8988T (cell line): ENCODE data around the gene RAB6B.

ENCODE experiments used
- DNase-seq: peaks from one replicate; pipeline ENCODE4 v3.0.0; 2011

RAB6B gene

GRCh38 chr3:133930341-133930933 lies 34.8 kb upstream of the RAB6B start:
- DNase-seq = no peak

GRCh38 chr3:133928903-133929607 lies 33.4 kb upstream of the RAB6B start:
- no peak for DNase-seq

DNA sequence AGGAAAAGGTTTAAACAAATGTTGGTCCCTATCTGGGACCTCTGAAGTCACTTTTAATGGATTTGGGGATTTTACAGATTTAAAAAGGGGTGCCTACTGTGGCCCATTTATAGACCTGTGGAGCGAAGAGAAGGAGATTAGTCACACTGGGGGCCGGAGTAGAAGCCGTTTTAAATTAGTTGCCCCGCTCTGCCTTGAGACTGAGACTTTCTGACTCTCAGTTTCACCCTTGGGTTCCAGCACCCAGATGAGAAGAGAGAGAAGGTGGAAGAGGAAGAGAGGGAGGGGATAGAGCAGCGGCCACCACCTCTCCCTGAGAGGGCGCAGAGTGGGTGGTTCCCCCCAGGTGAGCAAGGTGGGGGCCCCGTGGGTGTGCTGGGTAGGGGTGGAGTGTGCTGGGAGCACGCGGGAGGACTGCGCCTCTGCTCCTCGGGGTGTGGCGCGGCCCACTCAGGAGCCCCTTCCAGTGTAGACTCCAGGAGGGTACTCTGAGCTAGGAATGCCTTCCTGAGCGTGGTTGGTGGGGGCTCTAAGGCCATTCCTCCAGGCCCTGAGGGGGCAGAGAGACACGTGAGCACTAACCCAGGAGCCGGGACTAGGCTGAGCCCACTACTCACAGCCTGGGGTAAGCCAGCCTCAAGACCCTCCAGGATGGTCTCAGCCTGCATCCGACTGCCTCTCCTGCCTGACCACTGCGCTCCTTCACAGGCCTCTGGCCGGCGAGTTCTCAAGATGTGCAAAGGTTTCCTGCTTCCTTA lies 32.6 kb upstream of the RAB6B start:
- no peak for DNase-seq

DNA sequence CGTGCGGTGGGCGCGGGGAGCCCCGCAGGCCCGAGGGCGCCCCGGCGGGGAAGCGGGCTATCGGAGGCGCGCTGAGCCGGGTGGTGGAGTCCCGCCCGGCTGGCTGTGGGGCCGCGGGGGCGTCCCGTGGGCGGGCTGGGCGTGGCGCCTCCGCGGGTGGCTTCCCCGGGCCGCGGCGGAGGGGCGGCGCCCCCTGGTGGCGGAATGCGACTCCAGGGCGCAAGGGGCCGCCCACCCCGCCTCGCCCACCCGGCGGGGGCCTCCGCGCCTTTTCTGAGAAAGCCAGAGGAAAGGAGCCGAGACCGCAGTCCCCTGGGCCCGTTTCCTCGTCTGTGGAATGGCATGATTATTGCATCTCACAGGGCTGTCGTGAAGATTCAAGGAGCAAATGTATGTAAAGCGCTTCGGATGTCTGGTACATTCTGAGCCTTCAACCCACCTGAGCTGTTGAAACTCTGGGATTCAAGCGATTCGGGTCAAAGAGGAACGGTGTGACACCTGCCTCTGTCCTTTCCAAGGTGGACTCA lies 31.9 kb upstream of the RAB6B start:
- peak; percentile 75 for DNase-seq

GRCh38 chr3:133926736-133927539 lies 31.3 kb upstream of the RAB6B start:
- DNase-seq = no peak

- no peak for DNase-seq
These were observed 30.5 kb upstream of the RAB6B start for GRCh38 chr3:133925960-133926735.

DNA sequence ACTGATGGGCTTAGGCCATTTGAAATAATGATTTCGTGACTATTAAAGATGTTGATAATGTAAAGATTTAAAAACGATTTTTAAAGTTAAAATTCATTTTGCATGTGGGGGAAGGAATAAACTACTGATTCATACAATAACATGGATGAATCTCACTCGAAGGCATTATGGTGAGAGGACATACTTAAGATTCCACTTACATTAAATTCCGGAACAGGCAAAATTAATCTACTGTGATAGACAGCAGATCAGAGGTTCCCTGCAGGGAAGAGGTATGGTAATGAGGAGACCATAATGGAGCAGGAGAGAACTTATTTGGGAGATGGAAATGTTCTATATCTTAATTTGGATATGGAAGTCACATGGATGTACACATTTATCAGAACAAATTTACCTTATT lies 28.4 kb upstream of the RAB6B start:
- no peak for DNase-seq

GRCh38 chr3:133921592-133921991 lies 25.9 kb upstream of the RAB6B start:
- no peak for DNase-seq

- DNase-seq = no peak
These were observed 21.5 kb upstream of the RAB6B start for GRCh38 chr3:133917144-133917543.

DNA sequence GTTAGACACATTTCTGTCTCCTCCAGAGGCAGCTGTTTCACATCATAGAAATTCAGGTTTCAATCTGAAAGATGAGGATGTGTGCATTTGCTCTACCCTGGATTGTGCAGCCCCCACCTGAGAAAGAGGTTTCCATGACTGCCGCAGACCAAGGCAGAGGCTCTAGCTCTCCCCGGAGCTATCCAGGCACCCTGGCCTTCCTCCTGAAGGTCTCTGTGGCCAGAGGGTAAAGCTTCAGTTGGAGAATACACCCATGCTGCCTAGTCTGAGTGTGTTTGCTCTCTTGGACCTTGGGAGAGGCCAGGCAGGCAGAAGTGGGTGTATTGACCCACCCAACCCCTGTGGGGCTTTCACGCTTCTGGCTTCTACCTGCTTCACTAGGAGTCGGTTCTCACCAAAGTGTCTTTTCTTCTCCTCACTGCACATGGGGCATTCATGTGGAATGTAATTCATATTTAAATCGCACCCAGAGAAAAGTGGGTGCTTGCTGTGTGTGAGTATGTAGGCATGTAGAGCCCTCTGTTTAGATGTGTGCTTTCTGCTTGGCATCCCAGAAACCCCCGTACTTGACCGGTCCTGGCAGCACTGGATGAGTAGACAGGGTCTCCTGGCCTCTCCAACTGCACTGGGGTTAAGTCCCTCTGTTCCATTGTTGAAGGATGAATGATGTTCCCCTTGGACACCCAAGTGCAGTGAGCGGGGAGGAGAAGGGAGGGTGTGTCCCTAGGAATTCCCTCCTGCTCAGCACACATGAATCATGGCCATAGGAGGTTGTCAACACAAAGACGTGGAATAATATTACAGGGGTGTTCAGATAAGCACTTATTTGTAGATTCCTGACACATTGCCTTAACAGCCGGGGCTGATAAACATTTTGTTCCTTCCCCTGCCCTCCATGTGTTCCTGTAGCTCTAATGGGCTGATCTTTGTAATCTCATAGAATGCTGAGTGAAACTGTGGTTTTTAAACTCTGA lies 20.3 kb upstream of the RAB6B start:
- no peak for DNase-seq

DNA sequence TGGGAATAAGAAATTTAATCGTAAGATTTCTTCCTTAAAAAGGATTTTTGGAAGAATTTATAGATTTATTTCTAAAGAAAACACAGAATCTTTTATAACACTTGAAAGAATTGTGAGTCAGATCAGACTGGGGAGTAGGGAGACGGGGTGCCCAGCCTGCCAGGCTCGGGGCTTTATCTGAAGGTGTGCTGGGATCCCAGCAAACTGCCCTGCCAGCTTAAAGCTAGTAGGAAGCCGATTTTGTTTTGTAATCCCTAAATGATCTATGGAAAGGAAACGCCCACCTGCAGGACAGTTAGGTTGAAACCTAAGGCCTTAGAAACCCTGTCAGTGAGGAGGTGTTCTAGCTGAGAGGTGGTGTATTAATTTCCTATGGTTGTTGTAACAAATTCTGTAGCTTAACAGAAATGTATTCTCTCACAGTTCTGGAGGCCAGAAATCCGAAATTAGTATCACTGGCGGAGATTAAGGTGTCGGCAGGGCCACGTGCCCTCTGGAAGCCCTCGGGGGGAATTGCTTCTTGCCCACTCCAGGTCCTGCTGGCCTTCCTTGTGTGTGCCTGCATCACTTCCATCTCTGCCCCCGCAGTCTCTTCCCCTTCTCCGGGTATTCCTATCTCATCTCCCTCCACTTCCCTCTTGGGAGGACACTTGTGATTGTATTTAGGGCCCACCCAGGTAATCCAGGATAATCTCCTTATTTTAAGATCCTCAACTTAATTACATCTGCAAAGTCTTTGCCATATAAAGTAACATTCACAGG lies 19.3 kb upstream of the RAB6B start:
- DNase-seq = no peak

- no peak for DNase-seq
These were observed 14.7 kb upstream of the RAB6B start for GRCh38 chr3:133910422-133910821.

GRCh38 chr3:133905376-133905775 lies 9.7 kb upstream of the RAB6B start:
- no peak for DNase-seq

DNA sequence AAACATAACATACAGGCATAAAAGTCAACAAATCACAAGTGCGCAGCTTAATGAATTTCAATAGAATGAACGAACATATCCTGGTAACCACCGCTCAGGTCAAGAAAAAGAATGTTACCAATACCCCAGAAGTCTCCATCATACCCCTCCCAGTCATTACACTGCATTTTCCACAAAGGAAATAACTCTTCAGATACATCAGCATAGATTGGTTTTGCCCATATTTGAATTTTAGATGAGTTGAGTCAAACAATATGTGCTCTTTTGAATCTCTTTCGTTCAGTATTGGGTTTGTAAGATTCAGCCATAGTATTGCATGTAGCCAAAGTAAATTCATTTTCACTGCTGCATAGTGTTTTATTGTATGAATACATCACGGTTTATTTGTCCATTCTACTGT lies 6.2 kb upstream of the RAB6B start:
- no peak for DNase-seq

- no peak for DNase-seq
These were observed 5.4 kb upstream of the RAB6B start for GRCh38 chr3:133901083-133901482.

DNA sequence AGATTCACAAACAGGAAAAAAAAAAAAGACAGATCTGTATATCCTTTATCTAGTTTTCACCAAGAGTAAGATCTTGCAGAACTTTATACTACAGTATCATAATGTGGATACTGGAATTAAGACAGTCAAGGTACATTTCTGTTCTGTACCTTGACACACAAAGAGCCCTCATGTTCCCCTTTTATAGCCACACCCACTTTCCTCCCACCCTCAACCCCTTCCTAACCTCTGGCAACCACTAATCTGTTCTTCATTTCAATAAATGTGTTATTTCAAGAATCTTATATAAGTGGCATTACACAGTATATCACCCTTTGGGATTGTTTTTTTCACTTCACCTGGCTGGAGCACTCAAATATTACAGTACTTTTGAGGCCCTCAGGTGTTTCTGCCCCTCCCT lies 3.6 kb upstream of the RAB6B start:
- DNase-seq = no peak

DNA sequence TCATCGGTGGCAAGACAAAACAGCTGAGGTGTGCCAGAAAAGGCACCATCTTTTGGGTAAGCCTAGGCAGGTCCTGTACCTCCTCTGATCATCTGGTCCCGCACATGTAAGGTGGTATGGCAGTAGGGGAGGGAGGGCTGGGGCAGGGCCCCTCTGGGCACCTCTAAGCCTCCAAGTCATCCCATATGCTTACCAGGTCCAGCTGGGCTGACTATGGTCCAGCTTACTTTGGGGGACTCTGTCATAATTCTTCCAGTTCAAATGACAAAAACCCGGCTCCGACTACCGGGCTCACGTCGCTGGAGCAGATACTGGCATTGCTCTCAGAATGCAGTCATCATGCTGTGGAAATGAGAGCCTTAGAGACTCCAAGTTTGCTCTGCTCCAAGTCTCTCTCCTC lies 1.9 kb upstream of the RAB6B start:
- DNase-seq = no peak

- DNase-seq = no peak
These were observed 500 bp upstream of the RAB6B start for GRCh38 chr3:133896002-133896761.
